ENCODE data around the gene MALAT1.
"Not testable (repeated sequence)": the region's sequence is repeated elsewhere in the genome, so short reads cannot be mapped to it uniquely, and the experiment has no call there.

The MALAT1 gene

DNA sequence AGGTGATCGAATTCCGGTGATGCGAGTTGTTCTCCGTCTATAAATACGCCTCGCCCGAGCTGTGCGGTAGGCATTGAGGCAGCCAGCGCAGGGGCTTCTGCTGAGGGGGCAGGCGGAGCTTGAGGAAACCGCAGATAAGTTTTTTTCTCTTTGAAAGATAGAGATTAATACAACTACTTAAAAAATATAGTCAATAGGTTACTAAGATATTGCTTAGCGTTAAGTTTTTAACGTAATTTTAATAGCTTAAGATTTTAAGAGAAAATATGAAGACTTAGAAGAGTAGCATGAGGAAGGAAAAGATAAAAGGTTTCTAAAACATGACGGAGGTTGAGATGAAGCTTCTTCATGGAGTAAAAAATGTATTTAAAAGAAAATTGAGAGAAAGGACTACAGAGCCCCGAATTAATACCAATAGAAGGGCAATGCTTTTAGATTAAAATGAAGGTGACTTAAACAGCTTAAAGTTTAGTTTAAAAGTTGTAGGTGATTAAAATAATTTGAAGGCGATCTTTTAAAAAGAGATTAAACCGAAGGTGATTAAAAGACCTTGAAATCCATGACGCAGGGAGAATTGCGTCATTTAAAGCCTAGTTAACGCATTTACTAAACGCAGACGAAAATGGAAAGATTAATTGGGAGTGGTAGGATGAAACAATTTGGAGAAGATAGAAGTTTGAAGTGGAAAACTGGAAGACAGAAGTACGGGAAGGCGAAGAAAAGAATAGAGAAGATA, at the start of gene MALAT1:
MALAT1 (plus strand) TSS at position 69 of the 736 bp plus-strand sequence.
- DNase-seq (ENCODE audit: low read depth in 2 of 2): peak; percentile 89 to 91

DNA sequence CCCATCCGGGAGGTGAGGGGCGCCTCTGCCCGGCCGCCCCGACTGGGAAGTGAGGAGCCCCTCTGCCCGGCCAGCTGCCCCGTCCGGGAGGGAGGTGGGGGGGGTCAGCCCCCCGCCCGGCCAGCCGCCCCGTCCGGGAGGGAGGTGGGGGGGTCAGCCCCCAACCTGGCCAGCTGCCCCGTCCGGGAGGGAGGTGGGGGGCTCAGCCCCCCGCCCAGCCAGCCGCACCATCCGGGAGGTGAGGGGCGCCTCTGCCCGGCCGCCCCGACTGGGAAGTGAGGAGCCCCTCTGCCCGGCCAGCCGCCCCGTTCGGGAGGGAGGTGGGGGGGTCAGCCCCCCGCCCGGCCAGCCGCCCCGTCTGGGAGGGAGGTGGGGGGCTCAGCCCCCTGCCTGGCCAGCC, 47.5 kb upstream of the MALAT1 start:
- DNase-seq (ENCODE audit: low read depth in 2 of 2): not testable (repeated sequence)

DNA sequence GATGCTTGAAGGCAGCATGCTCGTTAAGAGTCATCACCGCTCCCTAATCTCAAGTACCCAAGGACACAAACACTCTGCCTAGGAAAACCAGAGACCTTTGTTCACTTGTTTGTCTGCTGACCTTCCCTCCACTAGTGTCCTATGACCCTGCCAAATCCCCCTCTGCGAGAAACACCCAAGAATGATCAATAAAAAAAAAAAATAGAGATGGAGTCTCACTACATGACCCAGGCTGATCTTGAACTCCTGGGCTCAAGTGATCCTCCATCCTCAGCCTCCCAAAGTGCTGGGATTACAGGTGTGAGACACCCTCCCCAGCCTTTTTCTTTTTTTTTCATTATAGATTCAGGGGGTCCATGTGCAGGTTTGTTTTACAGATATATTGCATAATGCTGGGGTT, 46.6 kb upstream of the MALAT1 start:
- DNase-seq (ENCODE audit: low read depth in 2 of 2): not testable (repeated sequence)

DNA sequence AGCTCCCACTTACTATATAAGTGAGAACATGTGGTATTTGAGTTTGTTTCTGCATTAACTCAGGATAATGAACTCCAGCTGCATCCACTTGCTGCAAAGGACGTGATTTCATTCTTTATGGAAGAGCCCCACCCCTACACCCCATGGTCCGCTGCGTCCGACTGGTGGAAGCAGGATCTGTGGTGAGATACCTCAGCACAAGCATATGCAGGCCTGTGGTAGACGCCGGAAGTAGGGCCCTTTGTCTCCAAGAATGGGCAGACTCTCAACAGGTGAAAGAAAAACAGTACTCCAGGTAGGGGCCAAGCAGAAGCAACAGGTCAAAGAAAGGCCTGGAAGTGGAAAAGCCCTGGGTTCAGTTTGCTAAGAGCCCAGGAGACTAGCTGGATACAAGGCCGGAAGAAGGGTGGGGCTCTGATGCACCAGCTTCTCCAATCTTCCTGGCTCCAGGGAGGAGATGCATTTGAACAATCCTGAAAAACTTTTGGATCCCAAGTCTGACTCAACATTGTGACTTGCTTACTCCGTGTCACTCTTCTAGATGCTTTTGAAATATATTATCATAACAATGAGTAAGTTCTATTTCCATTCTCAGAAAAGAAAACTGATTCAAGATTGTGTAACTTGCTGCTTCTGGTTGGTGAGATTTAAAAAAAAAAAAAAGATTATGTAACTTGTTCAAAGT, 45.9 kb upstream of the MALAT1 start:
- DNase-seq (ENCODE audit: low read depth in 2 of 2): no peak

DNA sequence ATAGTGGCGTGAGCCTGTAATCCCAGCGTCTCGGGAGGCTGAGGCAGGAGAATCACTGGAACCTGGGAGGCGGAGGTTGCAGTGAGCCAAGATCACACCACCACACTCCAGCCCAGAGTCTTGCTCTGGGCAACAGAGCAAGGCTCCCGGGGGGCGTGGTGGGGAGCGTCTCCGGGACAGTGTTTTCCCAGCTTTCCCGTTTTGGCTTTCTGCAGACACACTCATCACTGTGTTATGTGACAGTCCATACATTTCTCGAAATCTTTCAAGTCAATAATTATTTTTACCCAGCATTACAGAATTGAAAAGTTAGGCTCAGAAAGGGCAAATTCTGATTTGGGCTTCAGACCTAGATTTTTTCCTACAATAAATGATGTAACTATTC, 44.5 kb upstream of the MALAT1 start:
- no peak for DNase-seq (ENCODE audit: low read depth in 2 of 2)

DNA sequence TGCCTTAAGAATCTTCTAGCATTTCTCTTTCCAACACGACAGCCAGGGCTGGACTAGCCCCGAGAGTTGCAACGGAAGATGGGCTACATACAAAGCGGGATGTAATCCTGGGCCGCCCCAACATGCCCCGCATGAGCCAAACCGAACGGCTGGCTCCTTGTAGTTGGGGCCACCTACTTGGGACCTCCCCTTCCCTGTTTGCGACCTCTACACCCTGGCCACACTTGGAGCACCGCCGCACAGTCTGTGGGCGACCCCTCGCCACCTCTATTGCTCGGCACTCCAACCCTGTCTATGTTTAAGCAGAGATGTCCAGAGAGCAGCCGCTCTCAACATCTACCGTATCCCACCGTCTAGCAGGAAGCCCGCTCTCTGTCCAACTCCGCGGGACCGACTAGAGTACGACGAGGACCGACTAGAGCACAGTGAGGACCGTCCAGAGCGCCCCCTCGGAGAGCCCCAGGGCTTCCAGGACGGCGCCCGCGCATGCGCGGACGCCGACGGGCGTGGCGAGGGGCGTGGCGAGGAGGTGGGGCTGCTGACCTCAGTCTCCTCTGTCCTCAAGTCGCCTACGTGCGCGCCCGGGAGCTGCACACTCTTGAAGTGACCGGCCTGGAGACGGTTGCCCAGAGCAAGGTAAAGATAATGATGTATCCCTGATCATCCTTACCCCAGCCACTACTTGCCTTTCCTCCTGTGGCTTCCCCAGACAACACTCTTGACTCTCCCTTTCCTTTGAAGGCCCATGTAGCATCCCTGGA, 44.0 kb upstream of the MALAT1 start:
- peak; percentile 63 to 64 for DNase-seq (ENCODE audit: low read depth in 2 of 2)

DNA sequence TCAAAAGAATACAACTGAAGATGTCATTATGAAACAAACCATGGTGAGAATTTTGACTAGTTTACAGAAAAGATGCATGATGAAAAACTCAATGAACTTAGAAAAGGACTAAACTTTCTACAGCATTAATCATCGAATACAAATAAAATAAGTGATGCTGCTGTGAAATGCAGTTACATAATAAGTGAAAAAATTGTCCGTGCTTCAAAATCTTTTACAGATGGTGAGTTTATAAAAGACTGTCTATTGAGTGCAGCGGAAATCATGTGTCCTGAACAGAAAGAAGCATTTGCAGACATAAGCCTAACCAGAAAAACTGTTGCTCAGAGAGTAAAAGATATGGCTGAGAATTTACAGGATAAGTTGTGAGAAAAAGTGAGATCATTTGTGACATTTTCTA, 42.4 kb upstream of the MALAT1 start:
- DNase-seq (ENCODE audit: low read depth in 2 of 2): no peak

DNA sequence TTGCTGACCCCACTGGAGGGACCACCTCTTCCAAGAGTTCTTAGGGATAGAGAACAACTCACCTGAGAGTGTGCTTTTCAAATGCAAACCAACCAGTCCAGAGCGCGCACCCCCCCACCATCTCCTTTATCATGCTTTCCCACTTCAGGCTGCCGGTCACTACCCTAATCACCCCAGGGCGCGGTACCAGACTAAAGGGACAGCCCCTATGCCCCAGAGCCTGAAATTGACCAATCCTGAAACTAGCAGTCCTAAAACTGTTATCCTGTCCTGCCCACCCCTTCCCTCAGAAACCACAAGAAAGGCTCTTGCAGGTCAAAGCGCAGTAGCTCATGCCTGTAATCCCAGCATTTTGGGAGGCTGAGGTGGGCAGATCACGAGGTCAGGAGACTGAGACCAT, 39.3 kb upstream of the MALAT1 start:
- no peak for DNase-seq (ENCODE audit: low read depth in 2 of 2)

DNA sequence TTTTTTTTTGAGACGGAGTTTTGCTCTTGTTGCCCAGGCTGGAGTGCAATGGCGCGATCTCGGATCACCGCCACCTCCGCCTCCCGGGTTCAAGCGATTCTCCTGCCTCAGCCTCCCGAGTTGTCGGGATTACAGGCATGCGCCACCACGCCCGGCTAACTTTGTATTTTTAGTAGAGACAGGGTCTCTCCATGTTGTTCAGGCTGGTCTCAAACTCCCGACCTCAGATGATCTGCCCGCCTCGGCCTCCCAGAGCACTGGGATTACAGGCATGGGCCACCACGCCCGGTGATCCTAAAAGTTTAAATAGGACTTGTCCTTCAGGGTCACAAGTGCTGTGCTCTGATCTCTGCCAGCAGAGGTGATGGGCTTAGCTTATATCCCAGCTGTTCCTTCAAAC, 33.4 kb upstream of the MALAT1 start:
- not testable (repeated sequence) for DNase-seq (ENCODE audit: low read depth in 2 of 2)

DNA sequence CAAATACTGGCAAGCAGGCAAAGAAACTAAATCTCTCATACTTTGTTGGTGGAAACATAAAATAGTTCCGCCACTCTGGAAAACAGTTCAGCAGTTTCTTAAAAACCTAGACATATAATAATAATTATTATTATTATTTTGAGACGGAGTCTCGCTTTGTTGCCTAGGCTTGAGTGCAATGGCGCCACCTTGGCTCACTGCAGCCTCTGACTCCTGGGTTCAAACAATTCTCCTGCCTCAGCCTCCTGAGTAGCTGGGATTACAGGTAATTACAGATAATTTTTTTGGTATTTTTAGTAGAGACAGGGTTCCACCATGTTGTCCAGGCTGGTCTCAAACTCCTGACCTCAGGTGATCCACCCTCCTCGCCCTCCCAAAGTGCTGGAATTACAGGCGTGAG, 31.5 kb upstream of the MALAT1 start:
- not testable (repeated sequence) for DNase-seq (ENCODE audit: low read depth in 2 of 2)

DNA sequence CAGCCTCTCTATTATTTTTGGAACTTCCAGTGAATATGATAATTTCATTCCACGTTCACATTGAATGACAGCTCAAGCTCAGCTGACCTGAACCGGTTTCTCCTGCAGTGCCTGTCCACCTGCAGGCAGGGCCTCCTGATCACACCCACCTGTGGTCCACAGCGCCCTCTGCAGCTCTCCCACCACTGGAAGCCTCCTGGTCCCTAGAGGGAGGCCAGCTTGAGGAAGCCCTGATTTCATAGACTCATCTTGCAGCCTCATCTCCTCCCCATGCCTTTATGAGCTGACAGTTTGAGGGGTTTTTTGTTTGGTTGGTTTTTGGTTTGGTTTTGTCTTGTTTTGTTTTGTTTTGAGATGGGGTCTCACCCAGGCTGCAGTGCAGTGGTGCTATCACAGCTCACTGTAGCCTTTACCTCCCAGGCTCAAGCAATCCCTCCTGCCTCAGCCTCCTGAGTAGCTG, 29.9 kb upstream of the MALAT1 start:
- DNase-seq (ENCODE audit: low read depth in 2 of 2): no peak

DNA sequence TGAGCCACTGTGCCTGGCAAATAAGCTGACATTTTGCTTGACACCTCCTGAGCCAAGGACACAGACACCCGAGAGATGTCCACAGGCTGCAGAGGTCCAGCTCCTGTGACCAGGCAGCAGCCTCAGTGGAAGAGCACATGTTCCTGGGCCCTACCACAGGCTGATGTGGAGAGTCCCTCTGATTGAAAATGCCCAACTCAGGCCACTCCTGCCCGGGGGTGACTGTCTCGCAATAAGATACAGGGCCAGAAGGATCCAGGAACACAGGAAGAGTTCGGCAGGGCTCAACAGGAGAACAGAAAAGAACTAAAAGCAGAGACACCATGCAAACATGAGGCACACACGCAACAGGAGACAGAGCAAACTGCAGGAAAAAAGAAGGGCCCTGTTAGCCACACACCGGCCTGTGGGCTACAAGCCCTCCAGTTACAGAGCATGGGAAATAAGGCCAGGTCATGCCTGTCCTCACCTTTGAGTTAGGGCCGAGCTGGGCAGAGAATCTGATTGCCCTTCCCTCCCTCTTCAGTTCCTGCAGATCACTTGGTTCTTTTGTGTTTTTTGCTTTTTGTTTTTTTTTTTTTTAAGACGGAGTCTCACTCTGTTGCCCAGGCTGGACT, 28.3 kb upstream of the MALAT1 start:
- DNase-seq (ENCODE audit: low read depth in 2 of 2): no peak

DNA sequence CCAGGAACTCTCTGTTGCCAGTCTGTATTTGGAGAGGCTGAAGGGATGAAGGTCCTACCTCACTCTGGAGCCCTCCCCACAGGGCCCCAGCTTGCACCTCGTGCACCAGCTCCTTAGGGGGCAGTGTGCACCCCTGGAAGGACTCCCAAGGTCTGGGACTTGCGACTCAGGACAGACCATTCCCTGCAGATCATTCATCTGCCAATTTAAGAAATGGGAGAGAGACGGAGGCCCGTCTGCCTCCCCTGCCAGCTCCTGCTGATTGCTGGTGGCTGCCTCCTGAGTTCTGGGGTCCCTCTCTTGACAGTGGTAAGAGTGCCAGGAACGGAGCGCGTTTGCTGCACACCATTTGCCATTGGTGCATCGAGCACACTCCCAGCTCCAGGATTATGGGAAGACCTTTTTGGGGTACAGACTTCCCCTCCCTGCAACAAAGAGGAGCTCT, 27.4 kb upstream of the MALAT1 start:
- no peak for DNase-seq (ENCODE audit: low read depth in 2 of 2)

DNA sequence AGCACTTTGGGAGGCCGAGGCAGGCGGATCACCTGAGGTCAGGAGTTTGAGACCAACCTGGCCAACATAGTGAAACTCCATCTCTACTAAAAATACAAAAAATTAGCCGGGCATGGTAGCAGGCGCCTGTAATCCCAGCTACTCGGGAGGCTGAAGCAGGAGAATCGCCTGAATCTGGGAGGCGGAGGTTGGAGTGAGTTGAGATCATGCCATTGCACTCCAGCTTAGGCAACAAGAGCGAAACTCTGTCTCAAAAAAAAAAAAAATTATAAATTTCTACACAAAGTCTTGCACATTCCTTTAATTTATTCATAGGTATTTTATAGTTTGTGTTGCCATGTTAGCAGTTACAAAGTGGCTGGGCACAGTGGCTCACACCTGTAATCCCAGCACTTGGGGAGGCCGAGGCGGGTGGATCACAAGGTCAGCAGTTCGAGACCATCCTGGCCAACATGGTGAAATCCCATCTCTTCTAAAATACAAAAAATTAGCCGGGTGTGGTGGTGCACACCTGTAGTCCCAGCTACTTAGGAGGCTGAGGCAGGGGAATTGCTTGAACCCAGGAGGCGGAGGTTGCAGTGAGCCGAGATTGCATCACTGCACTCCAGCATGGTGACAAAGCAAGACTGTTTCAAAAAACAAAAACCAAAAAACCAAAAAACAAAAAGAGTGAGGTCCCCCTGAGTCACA, 26.1 kb upstream of the MALAT1 start:
- DNase-seq (ENCODE audit: low read depth in 2 of 2): not testable (repeated sequence)

DNA sequence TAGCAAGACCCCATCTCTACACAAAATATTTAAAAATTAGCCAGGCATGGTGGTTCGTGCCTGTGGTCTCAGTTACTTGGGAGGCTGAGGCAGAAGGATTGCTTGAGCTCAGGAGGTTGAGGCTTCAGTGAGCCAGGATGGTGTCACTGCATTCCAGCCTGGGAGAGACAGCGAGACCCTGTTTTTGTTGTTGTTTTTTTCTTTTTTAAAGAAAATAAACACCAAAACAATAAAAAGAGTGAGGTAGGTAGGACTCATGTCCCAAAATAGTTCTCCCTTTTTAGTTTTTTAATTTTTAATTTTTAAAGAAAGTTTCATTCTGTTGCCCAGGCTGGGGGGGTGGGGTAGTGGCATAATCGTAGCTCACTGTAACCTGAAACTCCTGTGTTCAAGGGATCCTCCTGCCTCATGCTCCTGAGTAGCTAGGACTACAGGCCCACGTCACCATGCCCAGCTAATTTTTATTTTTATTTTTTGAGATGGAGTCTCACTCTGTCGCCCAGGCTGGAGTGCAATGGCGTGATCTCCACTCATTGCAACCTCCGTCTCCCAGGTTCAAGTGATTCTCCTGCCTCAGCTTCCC, 25.5 kb upstream of the MALAT1 start:
- no peak for DNase-seq (ENCODE audit: low read depth in 2 of 2)

DNA sequence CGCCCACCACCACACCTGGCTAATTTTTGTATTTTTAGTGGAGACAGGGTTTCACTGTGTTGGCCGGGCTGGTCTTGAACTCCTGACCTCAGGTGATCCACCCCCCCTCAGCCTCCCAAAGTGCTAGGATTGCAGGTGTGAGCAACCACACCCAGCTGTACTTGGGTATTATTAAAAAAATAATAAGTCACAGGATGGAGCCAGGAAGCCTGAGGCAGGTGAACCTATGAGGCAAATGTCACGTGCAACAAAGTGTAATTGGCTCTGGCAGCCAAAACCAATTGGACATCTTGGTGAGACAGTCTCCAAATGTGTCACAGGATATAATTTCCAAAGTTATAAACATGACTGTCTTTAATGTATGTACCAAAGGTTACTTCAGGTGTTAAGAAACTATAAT, 24.0 kb upstream of the MALAT1 start:
- no peak for DNase-seq (ENCODE audit: low read depth in 2 of 2)

DNA sequence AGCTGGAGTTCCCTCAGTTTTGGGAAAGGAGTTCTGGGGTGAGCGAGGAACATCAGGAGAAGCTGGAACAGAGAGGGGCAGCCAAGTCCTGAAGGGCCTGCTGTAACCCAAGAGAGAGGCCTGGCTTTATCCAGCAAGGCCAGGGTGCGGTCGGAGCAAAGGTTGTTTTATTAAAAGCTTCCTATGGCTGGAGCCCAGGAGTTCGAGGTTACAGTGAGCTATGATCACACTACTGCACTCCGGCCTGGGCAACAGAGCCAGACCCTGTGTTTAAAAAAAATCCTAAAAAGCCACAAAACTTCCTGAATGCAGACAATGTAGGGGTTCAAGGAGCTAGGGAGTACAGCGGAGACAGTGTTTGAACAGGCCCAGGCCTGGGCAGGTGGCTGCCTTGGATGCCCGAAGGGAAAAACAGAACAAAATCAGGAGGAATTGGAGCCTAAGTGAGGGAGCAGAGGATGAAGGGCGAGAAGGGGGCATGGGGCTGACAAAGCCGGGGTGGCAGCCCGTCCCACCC, 22.2 kb upstream of the MALAT1 start:
- no peak for DNase-seq (ENCODE audit: low read depth in 2 of 2)

DNA sequence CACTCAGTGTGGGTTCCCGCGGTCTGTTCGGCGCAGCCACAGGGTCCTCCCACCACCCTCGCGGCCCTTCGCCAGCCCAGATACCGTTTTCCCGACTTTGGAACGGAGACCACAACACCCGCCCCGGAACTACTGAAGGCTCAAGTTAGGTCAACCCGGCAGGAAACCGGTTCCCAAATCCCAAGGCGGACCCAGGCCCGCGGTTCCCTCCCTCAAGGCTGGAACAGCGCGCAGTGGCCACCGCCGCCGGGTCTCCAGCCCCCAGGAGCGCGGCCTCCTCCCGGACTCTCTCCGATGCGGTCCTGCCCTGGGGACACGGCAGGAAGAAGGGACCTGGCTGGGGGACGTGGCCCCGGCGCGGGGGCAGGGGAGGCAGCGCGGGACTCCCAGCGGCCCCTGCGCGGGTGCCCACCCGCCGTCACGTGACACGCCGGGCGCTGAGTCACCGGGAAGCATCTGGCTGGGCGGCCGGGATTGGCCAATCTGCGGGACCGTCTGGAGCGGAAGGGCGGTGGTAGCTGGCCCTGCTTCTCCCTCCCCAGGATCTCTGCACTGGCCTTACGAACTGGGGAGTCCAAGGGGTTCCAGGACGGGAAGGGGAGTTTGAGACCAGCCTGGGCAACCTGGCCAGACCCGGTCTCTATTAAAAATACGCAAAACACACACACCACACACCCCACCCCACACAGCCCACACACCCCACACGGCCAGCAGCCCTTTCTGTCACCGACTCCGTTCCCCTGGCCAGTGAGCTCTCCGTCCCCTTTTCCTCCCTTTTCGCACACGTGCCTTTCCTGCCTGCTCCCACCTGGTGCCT, 21.5 kb upstream of the MALAT1 start:
- peak; percentile 82 for DNase-seq (ENCODE audit: low read depth in 2 of 2)

DNA sequence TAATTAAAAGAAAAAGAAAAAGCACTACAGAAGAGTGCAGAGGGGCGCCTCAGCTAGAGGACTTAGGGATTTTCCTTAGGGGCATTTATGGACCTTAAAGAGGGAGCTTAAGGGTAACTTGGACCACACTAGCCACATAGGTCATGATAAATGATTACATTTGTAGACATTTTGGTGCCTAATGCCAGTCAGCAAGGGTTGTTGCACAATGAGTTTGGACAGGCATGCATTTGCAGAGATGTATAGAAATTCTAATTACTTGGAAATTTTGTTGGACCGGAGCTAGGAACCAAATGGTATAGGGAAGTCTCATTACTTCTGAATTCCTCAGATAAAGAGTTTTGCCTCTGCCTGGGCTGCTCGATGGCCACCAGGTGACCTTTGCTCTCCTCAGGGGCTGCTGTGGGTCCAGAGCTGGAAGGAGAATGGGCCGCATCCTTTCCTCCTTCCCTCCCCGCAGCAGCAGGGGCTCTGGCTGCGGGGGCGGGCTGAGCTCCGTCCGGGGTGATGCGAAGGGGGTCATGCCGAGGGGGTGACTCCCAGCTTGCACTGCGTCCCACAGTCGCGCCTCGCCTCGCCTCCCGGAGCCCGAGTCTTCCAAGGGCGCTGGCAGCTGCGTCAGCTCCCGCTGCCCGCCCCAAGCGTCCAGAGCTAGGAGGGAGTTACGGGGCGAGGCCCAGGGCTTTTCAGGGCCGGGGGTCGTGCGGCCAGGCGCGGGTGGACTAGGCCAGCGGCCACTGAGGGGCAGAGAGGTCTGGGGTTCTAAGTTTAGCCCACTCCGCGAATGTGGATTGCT, 20.3 kb upstream of the MALAT1 start:
- no peak for DNase-seq (ENCODE audit: low read depth in 2 of 2)

All from activated CD8-positive, alpha-beta memory T cell treated with anti-CD3 and anti-CD28 coated beads for 4 hours (primary cell).